Liver (tissue), 9 donors: Measurements from ENCODE around the gene ERN1. TPM values are rescaled to one million over a fixed set of nuclear protein-coding genes. Genes with fewer than 3 reads are reported as not detected.

Experiments used
- DNase-seq: peaks from one replicate; pipeline ENCODE4 v3.0.0-alpha.2; 2017; ENCODE audit warnings: low spot score
- H3K27ac ChIP-seq, 2 donors: one replicate each; pipeline ENCODE4 v1.7.0; 2013; ENCODE audit warnings: inconsistent platforms in 2 of 2, low read length in 2 of 2, control low read depth in 1 of 2, low read depth in 1 of 2, mild to moderate bottlenecking in 1 of 2
- H3K27me3 ChIP-seq, 4 donors: one replicate each; pipeline versions ENCODE4 v1.6.1 to v1.7.0; 2013; ENCODE audit warnings: low read length in 3 of 4, inconsistent platforms in 1 of 4, mild to moderate bottlenecking in 1 of 4, moderate library complexity in 1 of 4; ENCODE audit not compliant: control insufficient read depth in 4 of 4, insufficient read depth in 4 of 4
- H3K36me3 ChIP-seq, 4 donors: one replicate each; pipeline versions ENCODE4 v1.6.1 to v1.7.0; 2013; ENCODE audit warnings: low read length in 3 of 4, mild to moderate bottlenecking in 3 of 4, low read depth in 1 of 4, moderate library complexity in 1 of 4; ENCODE audit not compliant: control insufficient read depth in 4 of 4, insufficient read depth in 3 of 4
- H3K4me1 ChIP-seq, 4 donors: one replicate each; pipeline versions ENCODE4 v1.6.1 to v1.7.0; 2013; ENCODE audit warnings: low read length in 3 of 4, mild to moderate bottlenecking in 3 of 4, moderate library complexity in 1 of 4; ENCODE audit not compliant: control insufficient read depth in 4 of 4, insufficient read depth in 4 of 4
- H3K4me3 ChIP-seq, 3 donors: one replicate each; pipeline versions ENCODE4 v1.6.1 to v1.7.0; 2013; ENCODE audit warnings: low read length in 3 of 3, control low read depth in 1 of 3, low read depth in 1 of 3, mild to moderate bottlenecking in 1 of 3
- H3K9ac ChIP-seq, 2 donors: one replicate each; pipeline ENCODE4 v1.7.0; 2013; ENCODE audit warnings: low read length in 2 of 2, mild to moderate bottlenecking in 2 of 2, moderate library complexity in 2 of 2, control low read depth in 1 of 2, low read depth in 1 of 2
- H3K9me3 ChIP-seq, 4 donors: one replicate each; pipeline versions ENCODE4 v1.6.1 to v1.7.0; 2013; ENCODE audit warnings: low read length in 3 of 4; ENCODE audit not compliant: control insufficient read depth in 4 of 4
- ATF3 ChIP-seq: IDR thresholded peaks from 2 replicates; pipeline ENCODE4 v1.6.1; 2016; ENCODE audit warnings: antibody characterized with exemption
- CTCF ChIP-seq: fragments of 150-350 bp; IDR thresholded peaks from 2 replicates; pipeline ENCODE4 v1.5.1; 2017; ENCODE audit warnings: improper control_type of control experiment, low read depth, low read length; ENCODE audit not compliant: missing input control
- EGR1 ChIP-seq, 2 donors: IDR thresholded peaks; 2 replicates each; pipeline ENCODE4 v1.6.1; 2016 to 2018; ENCODE audit warnings: antibody characterized with exemption in 2 of 2, low read depth in 2 of 2
- FOXA1 ChIP-seq: IDR thresholded peaks from 2 replicates; pipeline ENCODE4 v1.6.1; 2016; ENCODE audit warnings: antibody characterized with exemption
- FOXA2 ChIP-seq: IDR thresholded peaks from 2 replicates; pipeline ENCODE4 v1.6.1; 2016; ENCODE audit warnings: antibody characterized with exemption
- GABPA ChIP-seq, 2 donors: IDR thresholded peaks in 1 of 2; conservative IDR thresholded peaks in 1 of 2; 2 replicates each; pipeline ENCODE4 v1.6.1; 2016; ENCODE audit warnings: antibody characterized with exemption in 2 of 2, mild to moderate bottlenecking in 1 of 2, moderate library complexity in 1 of 2
- HNF4A ChIP-seq, 2 donors: conservative IDR thresholded peaks; 2 replicates each; pipeline ENCODE4 v1.6.1; 2016; ENCODE audit warnings: antibody characterized with exemption in 2 of 2, mild to moderate bottlenecking in 2 of 2
- HNF4G ChIP-seq: IDR thresholded peaks from 2 replicates; pipeline ENCODE4 v1.6.1; 2016; ENCODE audit warnings: antibody characterized with exemption
- JUND ChIP-seq, 2 donors: IDR thresholded peaks; 2 replicates each; pipeline ENCODE4 v1.6.1; 2016; ENCODE audit warnings: antibody characterized with exemption in 2 of 2
- NR2F2 ChIP-seq: IDR thresholded peaks from 2 replicates; pipeline ENCODE4 v1.6.1; 2016; ENCODE audit warnings: antibody characterized with exemption
- RAD21 ChIP-seq, 2 donors: IDR thresholded peaks; 2 replicates each; pipeline ENCODE4 v1.6.1; 2016; ENCODE audit warnings: antibody characterized with exemption in 2 of 2, mild to moderate bottlenecking in 2 of 2
- RXRA ChIP-seq, 2 donors: IDR thresholded peaks; 2 replicates each; pipeline ENCODE4 v1.6.1; 2017 to 2018; ENCODE audit warnings: antibody characterized with exemption in 2 of 2, mild to moderate bottlenecking in 1 of 2
- SP1 ChIP-seq: IDR thresholded peaks from 2 replicates; pipeline ENCODE4 v1.6.1; 2018; ENCODE audit warnings: antibody characterized with exemption, mild to moderate bottlenecking
- TAF1 ChIP-seq: conservative IDR thresholded peaks from 2 replicates; pipeline ENCODE4 v1.6.1; 2016; ENCODE audit warnings: antibody characterized with exemption, mild to moderate bottlenecking
- YY1 ChIP-seq: IDR thresholded peaks from 2 replicates; pipeline ENCODE4 v1.6.1; 2016; ENCODE audit warnings: antibody characterized with exemption, mild to moderate bottlenecking
- WGBS: extraction: QIAGEN DNeasy Blood & Tissue Kit; methylation state at CpG from one replicate; pipeline ENCODE4 v1.1.7; 2013; 5-methylcytosine and 5-hydroxymethylcytosine counted together
- polyA plus RNA-seq, 2 donors: library from polyadenylated mRNA; stranded (reverse) in 1 of 2; unstranded in 1 of 2; fragments of 200-250 nt in 1 of 2; fragments of >200 nt in 1 of 2; fragmentation: Nextera tagmentation in 1 of 2; extraction: Ambion mirVana in 1 of 2; gene quantifications; one replicate each; pipeline versions ENCODE4 v1.2.1 to v1.2.3, GENCODE V29; 2013 to 2015
- total RNA-seq, 2 donors: library from RNA; depleted of rRNA; stranded (reverse); fragments of >200 nt; gene quantifications; one replicate each; pipeline ENCODE4 v1.2.3, GENCODE V29; 2014
- TF ChIP-seq, protein P1 (sequence below): IDR thresholded peaks from 2 replicates; pipeline ENCODE4 v1.6.1; 2016; ENCODE audit warnings: antibody characterized with exemption
- TF ChIP-seq, protein P2 (sequence below): IDR thresholded peaks from 2 replicates; pipeline ENCODE4 v1.6.1; 2016; ENCODE audit warnings: antibody characterized with exemption
- TF ChIP-seq, protein P3 (sequence below): IDR thresholded peaks from 2 replicates; pipeline ENCODE4 v1.6.1; 2016; ENCODE audit warnings: antibody characterized with exemption, mild to moderate bottlenecking
- donor health status: healthy.
- donor health status: healthy.
- donor health status: healthy.
- donor health status: healthy.
- donor health status: healthy.

The ERN1 gene
- total and polyA plus RNA-seq, 4 donors: 6.3 to 35.1 (median 14.9) TPM

- no peaks in the 10 kb centered on the region for H3K27me3 ChIP-seq
- 30% methylated on average over 4 of the region's 4 CpGs for WGBS
- H3K36me3 ChIP-seq: peaks cover 1 to 21% (median 19%) of the 10 kb centered on the region in 4 donors
- no peak for DNase-seq
- H3K9me3 ChIP-seq: no peaks in the 10 kb centered on the region
- H3K4me1 ChIP-seq: peaks cover 8 to 41% (median 24%) of the 10 kb centered on the region in 4 donors
- H3K9ac ChIP-seq: no peak overlapping the region
- H3K4me3 ChIP-seq: no peak overlapping the region
- TF ChIP-seq SP1 (peak; percentile 68), CTCF (no peak), YY1 (peak; percentile 64), EGR1 (IDR thresholded peaks at IDR 0.05; ENCODE audit: low read depth in 2 of 2) (no peak), RAD21 (IDR thresholded peaks at IDR 0.05) (peak in 1 of 2 donors; percentile 34), HNF4A (conservative IDR thresholded peaks at IDR 0.05) (peak; percentile 44 to 49), TAF1 (no peak), RXRA (IDR thresholded peaks at IDR 0.05) (peak; percentile 48 to 76), GABPA (IDR thresholded peaks at IDR 0.05 in 1 of 2, conservative IDR thresholded peaks at IDR 0.05 in 1 of 2) (no peak), ATF3 (peak; percentile 31), JUND (IDR thresholded peaks at IDR 0.05) (peak in 1 of 2 donors; percentile 11), HNF4G (no peak), NR2F2 (no peak), FOXA2 (peak; percentile 62), FOXA1 (no peak)
- TF ChIP-seq, protein P1, sequence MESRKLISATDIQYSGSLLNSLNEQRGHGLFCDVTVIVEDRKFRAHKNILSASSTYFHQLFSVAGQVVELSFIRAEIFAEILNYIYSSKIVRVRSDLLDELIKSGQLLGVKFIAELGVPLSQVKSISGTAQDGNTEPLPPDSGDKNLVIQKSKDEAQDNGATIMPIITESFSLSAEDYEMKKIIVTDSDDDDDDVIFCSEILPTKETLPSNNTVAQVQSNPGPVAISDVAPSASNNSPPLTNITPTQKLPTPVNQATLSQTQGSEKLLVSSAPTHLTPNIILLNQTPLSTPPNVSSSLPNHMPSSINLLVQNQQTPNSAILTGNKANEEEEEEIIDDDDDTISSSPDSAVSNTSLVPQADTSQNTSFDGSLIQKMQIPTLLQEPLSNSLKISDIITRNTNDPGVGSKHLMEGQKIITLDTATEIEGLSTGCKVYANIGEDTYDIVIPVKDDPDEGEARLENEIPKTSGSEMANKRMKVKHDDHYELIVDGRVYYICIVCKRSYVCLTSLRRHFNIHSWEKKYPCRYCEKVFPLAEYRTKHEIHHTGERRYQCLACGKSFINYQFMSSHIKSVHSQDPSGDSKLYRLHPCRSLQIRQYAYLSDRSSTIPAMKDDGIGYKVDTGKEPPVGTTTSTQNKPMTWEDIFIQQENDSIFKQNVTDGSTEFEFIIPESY: peak; percentile 36
- TF ChIP-seq, protein P2, sequence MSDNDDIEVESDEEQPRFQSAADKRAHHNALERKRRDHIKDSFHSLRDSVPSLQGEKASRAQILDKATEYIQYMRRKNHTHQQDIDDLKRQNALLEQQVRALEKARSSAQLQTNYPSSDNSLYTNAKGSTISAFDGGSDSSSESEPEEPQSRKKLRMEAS: no peak
- TF ChIP-seq, protein P3, sequence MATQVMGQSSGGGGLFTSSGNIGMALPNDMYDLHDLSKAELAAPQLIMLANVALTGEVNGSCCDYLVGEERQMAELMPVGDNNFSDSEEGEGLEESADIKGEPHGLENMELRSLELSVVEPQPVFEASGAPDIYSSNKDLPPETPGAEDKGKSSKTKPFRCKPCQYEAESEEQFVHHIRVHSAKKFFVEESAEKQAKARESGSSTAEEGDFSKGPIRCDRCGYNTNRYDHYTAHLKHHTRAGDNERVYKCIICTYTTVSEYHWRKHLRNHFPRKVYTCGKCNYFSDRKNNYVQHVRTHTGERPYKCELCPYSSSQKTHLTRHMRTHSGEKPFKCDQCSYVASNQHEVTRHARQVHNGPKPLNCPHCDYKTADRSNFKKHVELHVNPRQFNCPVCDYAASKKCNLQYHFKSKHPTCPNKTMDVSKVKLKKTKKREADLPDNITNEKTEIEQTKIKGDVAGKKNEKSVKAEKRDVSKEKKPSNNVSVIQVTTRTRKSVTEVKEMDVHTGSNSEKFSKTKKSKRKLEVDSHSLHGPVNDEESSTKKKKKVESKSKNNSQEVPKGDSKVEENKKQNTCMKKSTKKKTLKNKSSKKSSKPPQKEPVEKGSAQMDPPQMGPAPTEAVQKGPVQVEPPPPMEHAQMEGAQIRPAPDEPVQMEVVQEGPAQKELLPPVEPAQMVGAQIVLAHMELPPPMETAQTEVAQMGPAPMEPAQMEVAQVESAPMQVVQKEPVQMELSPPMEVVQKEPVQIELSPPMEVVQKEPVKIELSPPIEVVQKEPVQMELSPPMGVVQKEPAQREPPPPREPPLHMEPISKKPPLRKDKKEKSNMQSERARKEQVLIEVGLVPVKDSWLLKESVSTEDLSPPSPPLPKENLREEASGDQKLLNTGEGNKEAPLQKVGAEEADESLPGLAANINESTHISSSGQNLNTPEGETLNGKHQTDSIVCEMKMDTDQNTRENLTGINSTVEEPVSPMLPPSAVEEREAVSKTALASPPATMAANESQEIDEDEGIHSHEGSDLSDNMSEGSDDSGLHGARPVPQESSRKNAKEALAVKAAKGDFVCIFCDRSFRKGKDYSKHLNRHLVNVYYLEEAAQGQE: no peak
- peak overlapping the region; percentile 73 to 85 for H3K27ac ChIP-seq
Measured at GRCh38 chr17:64092952-64093451, 36.9 kb downstream of the ERN1 start.
